DOHH2 (cell line): ENCODE measurements around the gene CFAP100.

Experiments
- H3F3A ChIP-seq: fragments of 200-600 bp; sonication (generic), shearing (Covaris generic); 2 replicates; pipeline ENCODE4 v1.6.0; 2016; ENCODE audit warnings: antibody characterized with exemption, mild to moderate bottlenecking; ENCODE audit not compliant: control insufficient read depth, insufficient read depth
- H3K27ac ChIP-seq: fragments of 200-600 bp; sonication (generic); 2 replicates; pipeline ENCODE4 v1.5.1; 2014; ENCODE audit warnings: low read depth, mild to moderate bottlenecking, low read length, moderate library complexity
- H3K27me3 ChIP-seq: fragments of 200-600 bp; sonication (generic); 2 replicates; pipeline ENCODE4 v1.6.1; 2014; ENCODE audit warnings: mild to moderate bottlenecking, low read length, mixed read lengths; ENCODE audit not compliant: control insufficient read depth
- H3K36me3 ChIP-seq: fragments of 200-600 bp; sonication (generic); 2 replicates; pipeline ENCODE4 v1.6.1; 2014; ENCODE audit warnings: mild to moderate bottlenecking, low read length, moderate library complexity, mixed read lengths; ENCODE audit not compliant: control insufficient read depth
- H3K4me1 ChIP-seq: fragments of 200-600 bp; sonication (generic); 2 replicates; pipeline ENCODE4 v1.6.1; 2014; ENCODE audit warnings: mild to moderate bottlenecking, low read length, mixed read lengths; ENCODE audit not compliant: control insufficient read depth
- H3K4me2 ChIP-seq: fragments of 200-600 bp; sonication (generic); 2 replicates; pipeline ENCODE4 v1.6.0; 2014; ENCODE audit warnings: mild to moderate bottlenecking, low read length, moderate library complexity
- H3K4me3 ChIP-seq: fragments of 200-600 bp; sonication (generic); 2 replicates; pipeline ENCODE4 v1.5.1; 2014; ENCODE audit warnings: mild to moderate bottlenecking, low read length, mixed read lengths
- H3K79me2 ChIP-seq: fragments of 200-600 bp; sonication (generic); 2 replicates; pipeline ENCODE4 v1.6.1; 2014; ENCODE audit warnings: mild to moderate bottlenecking, low read length, mixed read lengths; ENCODE audit not compliant: control insufficient read depth
- H3K9me2 ChIP-seq: fragments of 200-600 bp; sonication (generic); replicated peaks from 2 replicates; pipeline ENCODE4 v1.6.1; 2014; ENCODE audit warnings: mild to moderate bottlenecking, low read length, mixed read lengths; ENCODE audit not compliant: control insufficient read depth
- H3K9me3 ChIP-seq: fragments of 200-600 bp; sonication (generic); 2 replicates; pipeline ENCODE4 v1.6.1; 2014; ENCODE audit warnings: antibody characterized with exemption, low read length, mixed read lengths; ENCODE audit not compliant: control insufficient read depth, insufficient read depth
- H4K20me1 ChIP-seq: fragments of 200-600 bp; sonication (generic); 2 replicates; pipeline ENCODE4 v1.6.0; 2014; ENCODE audit warnings: low read depth, mild to moderate bottlenecking, antibody characterized with exemption, low read length, moderate library complexity; ENCODE audit not compliant: control insufficient read depth, insufficient read depth
- CTCF ChIP-seq: fragments of 200-600 bp; sonication (generic); IDR thresholded peaks from one replicate; pipeline ENCODE4 v1.5.1; 2014; ENCODE audit warnings: antibody characterized with exemption, mild to moderate bottlenecking, low read depth, low read length; ENCODE audit not compliant: poor library complexity, severe bottlenecking
- EZH2phosphoT487 ChIP-seq: fragments of 200-600 bp; sonication (generic); IDR thresholded peaks from 2 replicates; pipeline ENCODE4 v1.6.1; 2017; ENCODE audit warnings: borderline replicate concordance, mild to moderate bottlenecking, antibody characterized with exemption, low read length, moderate library complexity, mixed read lengths

CFAP100 gene

GRCh38 chr3:126438746-126439145, 44.0 kb downstream of the CFAP100 start:
- no peaks in the 10 kb centered on the region; the same call in 1 of the 2 replicates for H4K20me1 ChIP-seq
- no peak overlapping the region for H3K27ac ChIP-seq
- H3K4me3 ChIP-seq: no peak overlapping the region
- no peaks in the 10 kb centered on the region for H3K9me2 ChIP-seq
- no peaks in the 10 kb centered on the region for H3K79me2 ChIP-seq
- no peaks in the 10 kb centered on the region for H3K27me3 ChIP-seq
- no peaks in the 10 kb centered on the region; the same call in 1 of the 2 replicates for H3K36me3 ChIP-seq
- no peaks in the 10 kb centered on the region for H3K4me1 ChIP-seq
- H3F3A ChIP-seq: no peaks in the 10 kb centered on the region
- H3K4me2 ChIP-seq: no peak overlapping the region
- H3K9me3 ChIP-seq: no peaks in the 10 kb centered on the region
- TF ChIP-seq CTCF: no peak
- TF ChIP-seq EZH2phosphoT487: no peak

- no peak overlapping the region for H3K4me2 ChIP-seq
- H3K36me3 ChIP-seq: no peaks in the 10 kb centered on the region; the same call in 1 of the 2 replicates
- TF ChIP-seq EZH2phosphoT487: no peak
- no peak for TF ChIP-seq CTCF
- no peaks in the 10 kb centered on the region for H3K4me1 ChIP-seq
- H3K79me2 ChIP-seq: no peaks in the 10 kb centered on the region
- no peak overlapping the region for H3K4me3 ChIP-seq
- H3K27ac ChIP-seq: no peak overlapping the region
- H3K27me3 ChIP-seq: no peaks in the 10 kb centered on the region
- H3F3A ChIP-seq: no peaks in the 10 kb centered on the region
- H4K20me1 ChIP-seq: no peaks in the 10 kb centered on the region; the same call in 1 of the 2 replicates
- H3K9me3 ChIP-seq: no peaks in the 10 kb centered on the region
- no peaks in the 10 kb centered on the region for H3K9me2 ChIP-seq
Measured at GRCh38 chr3:126439346-126439967, 44.7 kb downstream of the CFAP100 start.

- Histone ChIP-seq H3K9me2 (no peaks in the 10 kb centered on the region), H3K4me1 (no peaks in the 10 kb centered on the region), H3K79me2 (no peaks in the 10 kb centered on the region), H3K4me3 (no peak overlapping the region), H3K4me2 (no peak overlapping the region), H4K20me1 (no peaks in the 10 kb centered on the region; the same call in 1 of the 2 replicates), H3K36me3 (no peaks in the 10 kb centered on the region; the same call in 1 of the 2 replicates), H3F3A (no peaks in the 10 kb centered on the region), H3K27ac (no peak overlapping the region), H3K27me3 (no peaks in the 10 kb centered on the region), H3K9me3 (no peaks in the 10 kb centered on the region)
- TF ChIP-seq CTCF: no peak
- TF ChIP-seq EZH2phosphoT487: no peak
Measured at GRCh38 chr3:126439968-126440708, 45.4 kb downstream of the CFAP100 start.
